HEK293 (cell line): ENCODE data around the gene IFRD2.

Source experiments
- ELK4 ChIP-seq: IDR thresholded peaks from 2 replicates; pipeline ENCODE4 v1.6.1; 2011; ENCODE audit warnings: mild to moderate bottlenecking, low read depth, low read length, borderline replicate concordance
- GLIS1 ChIP-seq: fragments of 450-650 bp; formaldehyde crosslinking; IDR thresholded peaks from 2 replicates; pipeline ENCODE4 v1.5.1; 2016; ENCODE audit warnings: missing biosample characterization, missing genetic modification characterization
- GLIS2 ChIP-seq: fragments of 450-650 bp; formaldehyde crosslinking; IDR thresholded peaks from 2 replicates; pipeline ENCODE4 v1.5.1; 2016; ENCODE audit warnings: missing biosample characterization, missing genetic modification characterization
- HIC1 ChIP-seq: fragments of 450-650 bp; formaldehyde crosslinking; IDR thresholded peaks from 2 replicates; pipeline ENCODE4 v1.5.1; 2016; ENCODE audit warnings: missing biosample characterization, missing genetic modification characterization
- KLF10 ChIP-seq: fragments of 450-650 bp; IDR thresholded peaks from 2 replicates; pipeline ENCODE4 v1.5.1; 2018; ENCODE audit warnings: missing biosample characterization, mild to moderate bottlenecking, missing genetic modification characterization
- PATZ1 ChIP-seq: fragments of 450-650 bp; formaldehyde crosslinking; IDR thresholded peaks from 2 replicates; pipeline ENCODE4 v1.5.1; 2016; ENCODE audit warnings: missing biosample characterization, missing genetic modification characterization
- REST ChIP-seq: fragments of 450-650 bp; formaldehyde crosslinking; IDR thresholded peaks from 2 replicates; pipeline ENCODE4 v1.5.1; 2016; ENCODE audit warnings: missing biosample characterization, missing genetic modification characterization
- SCRT2 ChIP-seq: fragments of 450-650 bp; formaldehyde crosslinking; IDR thresholded peaks from 2 replicates; pipeline ENCODE4 v1.5.1; 2016; ENCODE audit warnings: missing biosample characterization, missing genetic modification characterization
- SP3 ChIP-seq: fragments of 450-650 bp; formaldehyde crosslinking; IDR thresholded peaks from 2 replicates; pipeline ENCODE4 v1.5.1; 2016; ENCODE audit warnings: missing biosample characterization, missing genetic modification characterization
- ZBTB11 ChIP-seq: fragments of 450-650 bp; formaldehyde crosslinking; conservative IDR thresholded peaks from 2 replicates; pipeline ENCODE4 v1.5.1; 2016; ENCODE audit warnings: low read depth, missing biosample characterization, missing genetic modification characterization
- ZBTB48 ChIP-seq: fragments of 450-650 bp; formaldehyde crosslinking; IDR thresholded peaks from 2 replicates; pipeline ENCODE4 v1.5.1; 2016; ENCODE audit warnings: missing biosample characterization, missing genetic modification characterization
- ZEB2 ChIP-seq: fragments of 450-650 bp; formaldehyde crosslinking; IDR thresholded peaks from 2 replicates; pipeline ENCODE4 v1.5.1; 2016; ENCODE audit warnings: missing biosample characterization, missing genetic modification characterization
- ZFP37 ChIP-seq: fragments of 450-650 bp; formaldehyde crosslinking; IDR thresholded peaks from 2 replicates; pipeline ENCODE4 v1.5.1; 2016; ENCODE audit warnings: missing biosample characterization, missing genetic modification characterization
- ZNF112 ChIP-seq: fragments of 450-650 bp; formaldehyde crosslinking; IDR thresholded peaks from 2 replicates; pipeline ENCODE4 v1.5.0; 2017; ENCODE audit warnings: missing biosample characterization, missing genetic modification characterization
- ZNF132 ChIP-seq: fragments of 450-650 bp; formaldehyde crosslinking; IDR thresholded peaks from 2 replicates; pipeline ENCODE4 v1.5.1; 2017; ENCODE audit warnings: missing biosample characterization, missing genetic modification characterization, borderline replicate concordance
- ZNF2 ChIP-seq: fragments of 450-650 bp; formaldehyde crosslinking; IDR thresholded peaks from 2 replicates; pipeline ENCODE4 v1.5.1; 2016; ENCODE audit warnings: missing biosample characterization, missing genetic modification characterization
- ZNF214 ChIP-seq: fragments of 450-650 bp; formaldehyde crosslinking; IDR thresholded peaks from 2 replicates; pipeline ENCODE4 v1.5.1; 2017; ENCODE audit warnings: missing biosample characterization, mild to moderate bottlenecking, missing genetic modification characterization, borderline replicate concordance
- ZNF37A ChIP-seq: fragments of 450-650 bp; IDR thresholded peaks from 2 replicates; pipeline ENCODE4 v1.5.1; 2018; ENCODE audit warnings: missing biosample characterization, missing genetic modification characterization
- ZNF639 ChIP-seq: fragments of 450-650 bp; formaldehyde crosslinking; IDR thresholded peaks from 2 replicates; pipeline ENCODE4 v1.5.1; 2016; ENCODE audit warnings: missing biosample characterization, missing genetic modification characterization
- ZNF645 ChIP-seq: fragments of 450-650 bp; formaldehyde crosslinking; IDR thresholded peaks from 2 replicates; pipeline ENCODE4; 2016; ENCODE audit warnings: missing biosample characterization, missing genetic modification characterization
- ZSCAN18 ChIP-seq: fragments of 450-650 bp; formaldehyde crosslinking; IDR thresholded peaks from 2 replicates; pipeline ENCODE4 v1.5.1; 2016; ENCODE audit warnings: missing biosample characterization, missing genetic modification characterization
- ZSCAN30 ChIP-seq: fragments of 450-650 bp; IDR thresholded peaks from 2 replicates; pipeline ENCODE4 v1.5.1; 2018; ENCODE audit warnings: missing biosample characterization, mild to moderate bottlenecking, missing genetic modification characterization, moderate library complexity

Gene IFRD2

GRCh38 chr3:50272911-50273688 lies 19.1 kb downstream of the IFRD2 start (continued):
- TF ChIP-seq ZNF645 (tag by site-specific recombination) (no peak), ZNF2 (no peak), KLF10 (tag by site-specific recombination) (no peak), ZEB2 (tag by site-specific recombination) (0 out of 2 replicates have a peak, but pooled peaks have one; percentile 57), ZNF37A (tag by site-specific recombination) (no peak), ZBTB48 (tag by site-specific recombination) (no peak), ELK4 (no peak), PATZ1 (tag by site-specific recombination) (peak; percentile 91), HIC1 (tag by site-specific recombination) (peak; percentile 8; the same call in 1 of the 2 replicates), GLIS1 (peak; percentile 91), SP3 (tag by site-specific recombination) (peak; percentile 17; the same call in 1 of the 2 replicates), ZNF639 (tag by site-specific recombination) (0 out of 2 replicates have a peak, but pooled peaks have one; percentile 64), SCRT2 (tag by site-specific recombination) (peak; percentile 55), ZNF214 (tag by site-specific recombination) (no peak), ZNF132 (no peak), GLIS2 (tag by site-specific recombination) (peak; percentile 79), ZSCAN18 (no peak), ZNF112 (tag by site-specific recombination) (no peak), ZBTB11 (tag by site-specific recombination) (no peak), REST (tag by site-specific recombination) (no peak), ZSCAN30 (peak; percentile 33; the same call in 1 of the 2 replicates), ZFP37 (tag by site-specific recombination) (no peak)
